ENCODE data around the gene TRDN.
"Not testable (repeated sequence)": the region's sequence is repeated elsewhere in the genome, so short reads cannot be mapped to it uniquely, and the experiment has no call there.

Gene TRDN

GRCh38 chr6:123332070-123332469 is 304.7 kb downstream of the TRDN start:
- DNase-seq (ENCODE audit: low read depth, low spot score), result no peak
- H3K27ac ChIP-seq, result no peak overlapping the region

- H3K27ac ChIP-seq, result no peak overlapping the region
- DNase-seq (ENCODE audit: low read depth, low spot score), result no peak
Measured at GRCh38 chr6:123329337-123329736, 307.4 kb downstream of the TRDN start.

- DNase-seq (ENCODE audit: low read depth, low spot score), result no peak
- H3K27ac ChIP-seq, result no peak overlapping the region
Measured at GRCh38 chr6:123323452-123324329, 313.1 kb downstream of the TRDN start.

- DNase-seq (ENCODE audit: low read depth, low spot score), result no peak
- H3K27ac ChIP-seq, result no peak overlapping the region
Measured at GRCh38 chr6:123321020-123321419, 315.7 kb downstream of the TRDN start.

- DNase-seq (ENCODE audit: low read depth, low spot score), result no peak
- H3K27ac ChIP-seq, result no peak overlapping the region
Measured at GRCh38 chr6:123316733-123317323, 319.9 kb downstream of the TRDN start.

GRCh38 chr6:123314459-123314858 is 322.3 kb downstream of the TRDN start:
- not testable (repeated sequence) for DNase-seq (ENCODE audit: low read depth, low spot score); H3K27ac ChIP-seq

GRCh38 chr6:123309130-123309529 is 327.6 kb downstream of the TRDN start:
- no peak overlapping the region for H3K27ac ChIP-seq
- DNase-seq (ENCODE audit: low read depth, low spot score), result no peak

GRCh38 chr6:123306334-123306733 is 330.4 kb downstream of the TRDN start:
- no peak for DNase-seq (ENCODE audit: low read depth, low spot score)
- H3K27ac ChIP-seq, result no peak overlapping the region

GRCh38 chr6:123295672-123296071 is 341.1 kb downstream of the TRDN start:
- DNase-seq (ENCODE audit: low read depth, low spot score), result no peak
- H3K27ac ChIP-seq, result no peak overlapping the region

- no peak overlapping the region for H3K27ac ChIP-seq
- no peak for DNase-seq (ENCODE audit: low read depth, low spot score)
Measured at GRCh38 chr6:123295181-123295580, 341.6 kb downstream of the TRDN start.

- no peak overlapping the region for H3K27ac ChIP-seq
- DNase-seq (ENCODE audit: low read depth, low spot score), result no peak
Measured at GRCh38 chr6:123288649-123289048, 348.1 kb downstream of the TRDN start.

- no peak for DNase-seq (ENCODE audit: low read depth, low spot score)
- H3K27ac ChIP-seq, result no peak overlapping the region
Measured at GRCh38 chr6:123276546-123276980, 360.2 kb downstream of the TRDN start.

GRCh38 chr6:123263981-123264380 is 372.8 kb downstream of the TRDN start:
- no peak for DNase-seq (ENCODE audit: low read depth, low spot score)
- no peak overlapping the region for H3K27ac ChIP-seq

GRCh38 chr6:123240626-123241025 is 396.1 kb downstream of the TRDN start:
- no peak overlapping the region for H3K27ac ChIP-seq
- DNase-seq (ENCODE audit: low read depth, low spot score), result no peak

GRCh38 chr6:123233336-123233735 is 403.4 kb downstream of the TRDN start:
- H3K27ac ChIP-seq, result no peak overlapping the region

GRCh38 chr6:123227789-123228188 is 409.0 kb downstream of the TRDN start:
- not testable (repeated sequence) for DNase-seq (ENCODE audit: low read depth, low spot score)

More at GRCh38 chr6:123233336-123233735, 403.4 kb downstream of the TRDN start:
- no peak for DNase-seq (ENCODE audit: low read depth, low spot score)

GRCh38 chr6:123226398-123226797 is 410.4 kb downstream of the TRDN start:
- H3K27ac ChIP-seq, result no peak overlapping the region
- no peak for DNase-seq (ENCODE audit: low read depth, low spot score)

More at GRCh38 chr6:123227789-123228188, 409.0 kb downstream of the TRDN start:
- not testable (repeated sequence) for H3K27ac ChIP-seq

- DNase-seq (ENCODE audit: low read depth, low spot score), result no peak
- H3K27ac ChIP-seq, result no peak overlapping the region
Measured at GRCh38 chr6:123224077-123224476, 412.7 kb downstream of the TRDN start.

- H3K27ac ChIP-seq, result no peak overlapping the region
- DNase-seq (ENCODE audit: low read depth, low spot score), result no peak
Measured at GRCh38 chr6:123223461-123223860, 413.3 kb downstream of the TRDN start.

GRCh38 chr6:123215211-123215610 is 421.5 kb downstream of the TRDN start:
- H3K27ac ChIP-seq, result no peak overlapping the region
- DNase-seq (ENCODE audit: low read depth, low spot score), result no peak

- DNase-seq (ENCODE audit: low read depth, low spot score), result no peak
- H3K27ac ChIP-seq, result no peak overlapping the region
Measured at GRCh38 chr6:123214433-123214832, 422.3 kb downstream of the TRDN start.

- DNase-seq (ENCODE audit: low read depth, low spot score), result no peak
- H3K27ac ChIP-seq, result no peak overlapping the region
Measured at GRCh38 chr6:123213921-123214320, 422.8 kb downstream of the TRDN start.

All from epithelial cell of prostate (primary cell).